Mesendoderm (in vitro differentiated cells): ENCODE results near the gene CHID1.

Experiments
- DNase-seq: peaks from one replicate; pipeline ENCODE4 v3.0.0; 2013
- H2AK5ac ChIP-seq: 2 replicates; pipeline ENCODE4 v1.6.1; 2013; ENCODE audit warnings: low read length, inconsistent platforms
- H2BK120ac ChIP-seq: 2 replicates; pipeline ENCODE4 v1.6.1; 2013; ENCODE audit warnings: low read depth, mild to moderate bottlenecking, low read length, moderate library complexity, mixed read lengths
- H2BK15ac ChIP-seq: replicated peaks from 2 replicates; pipeline ENCODE4 v1.6.1; 2013; ENCODE audit warnings: low read depth, mild to moderate bottlenecking, moderate library complexity
- H2BK5ac ChIP-seq: 2 replicates; pipeline ENCODE4 v1.6.1; 2013; ENCODE audit warnings: low read length, inconsistent platforms
- H3K18ac ChIP-seq: 2 replicates; pipeline ENCODE4 v1.6.1; 2013; ENCODE audit warnings: mild to moderate bottlenecking, low read length, mixed read lengths
- H3K23ac ChIP-seq: one replicate; pipeline ENCODE4 v1.6.1; 2013; ENCODE audit warnings: low read length
- H3K27ac ChIP-seq: 2 replicates; pipeline ENCODE4 v1.5.1; 2013; ENCODE audit warnings: low read depth, mild to moderate bottlenecking, inconsistent platforms, low read length, moderate library complexity
- H3K27me3 ChIP-seq: 2 replicates; pipeline ENCODE4 v1.6.1; 2013; ENCODE audit warnings: low read length, control low read depth, mild to moderate bottlenecking, inconsistent platforms; ENCODE audit not compliant: insufficient read depth, poor library complexity
- H3K36me3 ChIP-seq: 2 replicates; pipeline ENCODE4 v1.6.1; 2013; ENCODE audit warnings: low read length, inconsistent platforms; ENCODE audit not compliant: control insufficient read depth, insufficient read depth
- H3K4ac ChIP-seq: one replicate; pipeline ENCODE4 v1.6.1; 2013; ENCODE audit warnings: low read depth, mild to moderate bottlenecking, low read length, moderate library complexity
- H3K4me1 ChIP-seq: 2 replicates; pipeline ENCODE4 v1.6.1; 2013; ENCODE audit warnings: low read depth, low read length, inconsistent platforms; ENCODE audit not compliant: control insufficient read depth
- H3K4me2 ChIP-seq: 2 replicates; pipeline ENCODE4 v1.6.1; 2013; ENCODE audit warnings: low read length
- H3K4me3 ChIP-seq: 2 replicates; pipeline ENCODE4 v1.5.1; 2013; ENCODE audit warnings: mild to moderate bottlenecking, low read length
- H3K56ac ChIP-seq: one replicate; pipeline ENCODE4 v1.6.1; 2013; ENCODE audit warnings: low read length
- H3K79me1 ChIP-seq: 2 replicates; pipeline ENCODE4 v1.6.1; 2013; ENCODE audit warnings: low read length, inconsistent platforms
- H3K79me2 ChIP-seq: 2 replicates; pipeline ENCODE4 v1.6.1; 2013; ENCODE audit warnings: mild to moderate bottlenecking, low read length; ENCODE audit not compliant: control insufficient read depth, insufficient read depth
- H3K9ac ChIP-seq: 2 replicates; pipeline ENCODE4 v1.6.1; 2013; ENCODE audit warnings: low read length, inconsistent platforms
- H4K5ac ChIP-seq: one replicate; pipeline ENCODE4 v1.6.1; 2013; ENCODE audit warnings: low read length
- H4K8ac ChIP-seq: one replicate; pipeline ENCODE4 v1.6.1; 2013; ENCODE audit warnings: low read depth, mild to moderate bottlenecking, control low read depth, low read length, moderate library complexity
- WGBS: extraction: QIAGEN DNeasy Blood & Tissue Kit; methylation state at CpG from one replicate; pipeline ENCODE4 v1.1.7; 2013; ENCODE audit warnings: low lambda C conversion rate, missing lambda C conversion rate; ENCODE audit not compliant: insufficient coverage; ENCODE audit errors: extremely low coverage; 5-methylcytosine and 5-hydroxymethylcytosine counted together

The CHID1 gene

GRCh38 chr11:947744-948143 is 37.1 kb upstream of the CHID1 start:
- Histone ChIP-seq H3K4me1 (peaks cover 9% of the 10 kb centered on the region), H2BK120ac (no peak overlapping the region), H3K4me2 (no peak overlapping the region), H2AK5ac (no peak overlapping the region), H3K79me1 (peaks cover 9% of the 10 kb centered on the region), H3K36me3 (no peaks in the 10 kb centered on the region), H3K4me3 (no peak overlapping the region), H3K79me2 (peaks cover 7% of the 10 kb centered on the region), H3K27me3 (no peaks in the 10 kb centered on the region), H4K5ac (no peak overlapping the region), H3K18ac (no peak overlapping the region), H3K27ac (no peak overlapping the region), H2BK15ac (no peak overlapping the region), H4K8ac (no peak overlapping the region), H3K23ac (no peak overlapping the region), H3K56ac (no peak overlapping the region), H3K4ac (no peak overlapping the region), H3K9ac (no peak overlapping the region), H2BK5ac (no peak overlapping the region)
- DNase-seq: no peak
- no CpG with 5 or more reads among the region's 4 CpGs for WGBS

- Histone ChIP-seq H3K18ac (no peak overlapping the region), H3K56ac (no peak overlapping the region), H2BK5ac (no peak overlapping the region), H3K4me1 (peaks cover 6% of the 10 kb centered on the region), H3K4me2 (no peak overlapping the region), H3K27me3 (no peaks in the 10 kb centered on the region), H3K79me1 (peaks cover 12% of the 10 kb centered on the region), H4K8ac (no peak overlapping the region), H3K9ac (no peak overlapping the region), H2AK5ac (no peak overlapping the region), H3K79me2 (peaks cover 14% of the 10 kb centered on the region), H3K4me3 (no peak overlapping the region), H3K4ac (no peak overlapping the region), H3K36me3 (no peaks in the 10 kb centered on the region), H2BK120ac (no peak overlapping the region), H3K23ac (no peak overlapping the region), H3K27ac (no peak overlapping the region), H2BK15ac (no peak overlapping the region), H4K5ac (no peak overlapping the region)
- DNase-seq: peak; percentile 88
- no CpG with 5 or more reads among the region's 9 CpGs for WGBS
These were observed 35.4 kb upstream of the CHID1 start for GRCh38 chr11:945986-946385.

DNA sequence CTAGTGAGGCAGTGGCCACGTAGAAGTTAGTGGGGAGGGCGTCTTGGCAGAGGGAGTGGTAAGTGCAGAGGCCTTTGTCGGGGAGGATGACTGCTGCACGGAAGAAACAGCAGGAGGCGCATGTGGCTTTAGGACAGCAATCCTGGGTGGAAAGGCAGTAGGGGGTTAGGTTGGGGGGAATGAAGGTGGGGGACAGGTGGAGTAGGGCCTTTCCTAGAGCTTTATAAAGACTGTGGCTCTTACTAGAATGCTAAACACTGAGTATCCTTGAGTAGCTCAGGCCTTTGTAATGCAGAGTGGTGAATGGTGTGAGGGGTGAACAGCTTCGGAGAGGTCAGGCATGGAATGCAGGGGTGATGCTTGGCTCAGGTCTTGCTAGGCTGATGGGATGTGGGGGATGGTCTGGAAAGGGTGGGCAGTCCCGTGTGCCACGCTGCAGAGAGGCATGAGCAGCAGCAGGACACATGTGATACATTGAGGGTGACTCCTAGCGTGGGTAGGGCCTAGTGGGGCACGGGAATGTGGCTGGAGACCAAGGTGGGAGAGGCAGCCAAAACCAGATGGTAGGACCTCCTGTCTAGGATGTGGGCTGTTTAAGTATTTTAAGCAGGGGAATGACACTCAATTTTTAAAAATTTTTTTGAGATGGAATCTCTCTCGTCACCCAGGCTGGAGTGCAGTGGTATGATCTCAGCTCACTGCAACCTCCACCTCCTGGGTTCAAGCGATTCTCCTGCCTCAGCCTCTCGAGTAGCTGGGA is 34.3 kb upstream of the CHID1 start:
- no peaks in the 10 kb centered on the region for H3K27me3 ChIP-seq
- H3K4me3 ChIP-seq: no peak overlapping the region
- H3K4me2 ChIP-seq: no peak overlapping the region
- H2BK15ac ChIP-seq: no peak overlapping the region
- H4K8ac ChIP-seq: no peak overlapping the region
- peak overlapping the region; percentile 6 for H3K56ac ChIP-seq
- H3K23ac ChIP-seq: peak overlapping the region; percentile 94
- no CpG with 5 or more reads among the region's 13 CpGs for WGBS
- H4K5ac ChIP-seq: no peak overlapping the region
- H2BK120ac ChIP-seq: no peak overlapping the region
- H3K4me1 ChIP-seq: peaks cover 8% of the 10 kb centered on the region
- no peak overlapping the region for H3K18ac ChIP-seq
- peak; percentile 82 for DNase-seq
- peak overlapping the region; percentile 50 for H2BK5ac ChIP-seq
- no peak overlapping the region for H2AK5ac ChIP-seq
- no peaks in the 10 kb centered on the region for H3K36me3 ChIP-seq
- peak overlapping the region; percentile 3 for H3K9ac ChIP-seq
- peaks cover 23% of the 10 kb centered on the region for H3K79me2 ChIP-seq
- H3K27ac ChIP-seq: peak overlapping the region; percentile 6
- H3K4ac ChIP-seq: no peak overlapping the region
- peaks cover 19% of the 10 kb centered on the region for H3K79me1 ChIP-seq

GRCh38 chr11:942823-943222 is 32.2 kb upstream of the CHID1 start:
- H2BK120ac ChIP-seq: no peak overlapping the region
- peak overlapping the region; percentile 22 for H3K56ac ChIP-seq
- peaks cover 25% of the 10 kb centered on the region for H3K79me2 ChIP-seq
- no peaks in the 10 kb centered on the region for H3K36me3 ChIP-seq
- no peak overlapping the region for H3K4me2 ChIP-seq
- no peaks in the 10 kb centered on the region for H3K27me3 ChIP-seq
- H2AK5ac ChIP-seq: no peak overlapping the region
- H3K9ac ChIP-seq: no peak overlapping the region
- no peak overlapping the region for H4K5ac ChIP-seq
- no peak for DNase-seq
- H3K4me1 ChIP-seq: peaks cover 8% of the 10 kb centered on the region
- H2BK15ac ChIP-seq: no peak overlapping the region
- no peak overlapping the region for H4K8ac ChIP-seq
- no peak overlapping the region for H3K18ac ChIP-seq
- H3K27ac ChIP-seq: no peak overlapping the region
- no peak overlapping the region for H2BK5ac ChIP-seq
- no CpG with 5 or more reads among the region's 9 CpGs for WGBS
- peaks cover 21% of the 10 kb centered on the region for H3K79me1 ChIP-seq
- no peak overlapping the region for H3K4ac ChIP-seq
- no peak overlapping the region for H3K4me3 ChIP-seq
- H3K23ac ChIP-seq: no peak overlapping the region

GRCh38 chr11:940496-941135 is 30.0 kb upstream of the CHID1 start:
- Histone ChIP-seq H2BK15ac (no peak overlapping the region), H3K4ac (no peak overlapping the region), H3K27ac (no peak overlapping the region), H3K4me1 (peaks cover 7% of the 10 kb centered on the region), H3K56ac (no peak overlapping the region), H3K79me2 (peaks cover 32% of the 10 kb centered on the region), H3K23ac (no peak overlapping the region), H3K36me3 (no peaks in the 10 kb centered on the region), H3K18ac (no peak overlapping the region), H3K4me2 (no peak overlapping the region), H2BK5ac (no peak overlapping the region), H2BK120ac (no peak overlapping the region), H3K79me1 (peaks cover 22% of the 10 kb centered on the region), H3K27me3 (no peaks in the 10 kb centered on the region), H3K4me3 (no peak overlapping the region), H2AK5ac (no peak overlapping the region), H4K5ac (no peak overlapping the region), H4K8ac (no peak overlapping the region), H3K9ac (no peak overlapping the region)
- no peak for DNase-seq
- no CpG with 5 or more reads among the region's 11 CpGs for WGBS
